ENCODE measurements around the gene TMEM250. TPM values are rescaled to one million over a fixed set of nuclear protein-coding genes. Genes with fewer than 3 reads are reported as not detected.
"Not testable (repeated sequence)": the region's sequence is repeated elsewhere in the genome, so short reads cannot be mapped to it uniquely, and the experiment has no call there.

The TMEM250 gene
- total RNA-seq, 4 donors from 2014 or later = 25.7 to 46.9 (median 41.5) TPM

GRCh38 chr9:136104916-136105315, 13.8 kb downstream of the TMEM250 start:
- Histone ChIP-seq H3K4me3 (no peak overlapping the region), H3K27me3 (no peaks in the 10 kb centered on the region), H3K4me1 (peaks cover 34 to 43% of the 10 kb centered on the region in 2 donors), H3K36me3 (no peaks in the 10 kb centered on the region), H3K27ac (peak overlapping the region in 3 of 4 donors; percentile 31 to 65 (median 48)), H3K9me3 (no peaks in the 10 kb centered on the region)
- no peak for TF ChIP-seq POLR2A (IDR thresholded peaks at IDR 0.05)
- no peak for TF ChIP-seq CTCF (IDR thresholded peaks at IDR 0.05 in 4 of 5, conservative IDR thresholded peaks at IDR 0.05 in 1 of 5)
- intact Hi-C loops (cut with DNase I; ENCODE audit: low total_unique reads) (no loop called here), in situ Hi-C loops (cut with MboI; ENCODE audit: low sequenced_read_pairs in 4 of 4) (no loop called here)
- no peak for DNase-seq
- ATAC-seq = no peak

- no peak for ATAC-seq
These were observed 14.2 kb downstream of the TMEM250 start for GRCh38 chr9:136104488-136104800.

GRCh38 chr9:136103651-136104487, 14.8 kb downstream of the TMEM250 start:
- H3K27ac ChIP-seq = no peak overlapping the region
- ATAC-seq (no peak), DNase-seq (no peak)
- H3K9me3 ChIP-seq = no peaks in the 10 kb centered on the region
- H3K4me3 ChIP-seq = no peak overlapping the region
- H3K27me3 ChIP-seq = no peaks in the 10 kb centered on the region
- no peak for TF ChIP-seq CTCF (IDR thresholded peaks at IDR 0.05 in 4 of 5, conservative IDR thresholded peaks at IDR 0.05 in 1 of 5)
- no peak for TF ChIP-seq POLR2A (IDR thresholded peaks at IDR 0.05)
- no peaks in the 10 kb centered on the region for H3K36me3 ChIP-seq
- in situ Hi-C loops (cut with MboI; ENCODE audit: low sequenced_read_pairs in 4 of 4) = no loop called here
- peaks cover 26 to 35% of the 10 kb centered on the region in 2 donors for H3K4me1 ChIP-seq
- intact Hi-C loops (cut with DNase I; ENCODE audit: low total_unique reads) = no loop called here

More at GRCh38 chr9:136104488-136104800, 14.2 kb downstream of the TMEM250 start:
- no peak for DNase-seq
- H3K9me3 ChIP-seq = no peaks in the 10 kb centered on the region
- no peak overlapping the region for H3K4me3 ChIP-seq
- H3K36me3 ChIP-seq = no peaks in the 10 kb centered on the region
- no peaks in the 10 kb centered on the region for H3K27me3 ChIP-seq
- in situ Hi-C loops (cut with MboI; ENCODE audit: low sequenced_read_pairs in 4 of 4) (no loop called here), intact Hi-C loops (cut with DNase I; ENCODE audit: low total_unique reads) (no loop called here)
- H3K4me1 ChIP-seq = peaks cover 32 to 41% of the 10 kb centered on the region in 2 donors
- H3K27ac ChIP-seq = no peak overlapping the region
- TF ChIP-seq CTCF (IDR thresholded peaks at IDR 0.05 in 4 of 5, conservative IDR thresholded peaks at IDR 0.05 in 1 of 5) (no peak), POLR2A (IDR thresholded peaks at IDR 0.05) (no peak)

GRCh38 chr9:136101615-136102074, 17.0 kb downstream of the TMEM250 start:
- ATAC-seq; intact Hi-C loops (cut with DNase I; ENCODE audit: low total_unique reads); H3K36me3 ChIP-seq; H3K27me3 ChIP-seq; H3K4me3 ChIP-seq; DNase-seq; in situ Hi-C loops (cut with MboI; ENCODE audit: low sequenced_read_pairs in 4 of 4); H3K27ac ChIP-seq; H3K9me3 ChIP-seq: not testable (repeated sequence)
- peaks cover 23 to 29% of the 10 kb centered on the region in 2 donors for H3K4me1 ChIP-seq

GRCh38 chr9:136100700-136101614, 17.7 kb downstream of the TMEM250 start:
- H3K4me3 ChIP-seq = no peak overlapping the region
- DNase-seq (no peak), ATAC-seq (no peak)
- H3K4me1 ChIP-seq = peaks cover 20 to 31% of the 10 kb centered on the region in 2 donors
- in situ Hi-C loops (cut with MboI; ENCODE audit: low sequenced_read_pairs in 4 of 4) = no loop called here
- no peaks in the 10 kb centered on the region for H3K36me3 ChIP-seq
- TF ChIP-seq CTCF (IDR thresholded peaks at IDR 0.05 in 4 of 5, conservative IDR thresholded peaks at IDR 0.05 in 1 of 5) (no peak), POLR2A (IDR thresholded peaks at IDR 0.05) (no peak)
- H3K27me3 ChIP-seq = no peaks in the 10 kb centered on the region
- no peaks in the 10 kb centered on the region for H3K9me3 ChIP-seq
- H3K27ac ChIP-seq = no peak overlapping the region
- intact Hi-C loops (cut with DNase I; ENCODE audit: low total_unique reads) = no loop called here

All from gastrocnemius medialis (tissue), 4 donors.